HL-60 (cell line): ENCODE measurements around the gene LIPK.
A peak's percentile ranks its signal among the peaks of the same experiment; 100 is the strongest.

ENCODE experiments used
- DNase-seq, 2 experiments: peaks; one replicate each; pipeline ENCODE4 v3.0.0-alpha.2; 2010 to 2020; ENCODE audit warnings: low read depth in 1 of 2, low spot score in 1 of 2
- H3K27ac ChIP-seq: fragments of 250-450 bp; sonication (Bioruptor Pico); replicated peaks from 2 replicates; pipeline ENCODE4 v1.5.1; 2020; ENCODE audit warnings: mild to moderate bottlenecking, moderate library complexity
- H3K27me3 ChIP-seq: fragments of 250-450 bp; sonication (Bioruptor Pico); 2 replicates; pipeline ENCODE4 v1.5.1; 2021; ENCODE audit warnings: mild to moderate bottlenecking, moderate library complexity; ENCODE audit not compliant: insufficient read depth, poor library complexity, severe bottlenecking
- H3K4me3 ChIP-seq: replicated peaks from 2 replicates; pipeline ENCODE4 v1.5.1; 2011; ENCODE audit warnings: mild to moderate bottlenecking, control low read depth, low read length; ENCODE audit not compliant: insufficient read depth
- GABPA ChIP-seq: IDR thresholded peaks from 2 replicates; pipeline ENCODE4 v1.6.1; 2012; ENCODE audit warnings: low read depth
- POLR2AphosphoS5 ChIP-seq: IDR thresholded peaks from 2 replicates; pipeline ENCODE4 v1.6.1; 2012; ENCODE audit warnings: low read depth
- SPI1 ChIP-seq: IDR thresholded peaks from 2 replicates; pipeline ENCODE4 v1.6.1; 2012; ENCODE audit warnings: low read depth, mild to moderate bottlenecking, borderline replicate concordance
- TF ChIP-seq, protein P1 (sequence below): IDR thresholded peaks from 2 replicates; pipeline ENCODE4 v1.6.1; 2012; ENCODE audit warnings: low read depth; ENCODE audit not compliant: insufficient replicate concordance
- TF ChIP-seq, protein P2 (sequence below): IDR thresholded peaks from one replicate; pipeline ENCODE4 v1.5.1; 2011; ENCODE audit warnings: low read length, control low read depth, inconsistent platforms; ENCODE audit not compliant: insufficient read depth

LIPK gene

DNA sequence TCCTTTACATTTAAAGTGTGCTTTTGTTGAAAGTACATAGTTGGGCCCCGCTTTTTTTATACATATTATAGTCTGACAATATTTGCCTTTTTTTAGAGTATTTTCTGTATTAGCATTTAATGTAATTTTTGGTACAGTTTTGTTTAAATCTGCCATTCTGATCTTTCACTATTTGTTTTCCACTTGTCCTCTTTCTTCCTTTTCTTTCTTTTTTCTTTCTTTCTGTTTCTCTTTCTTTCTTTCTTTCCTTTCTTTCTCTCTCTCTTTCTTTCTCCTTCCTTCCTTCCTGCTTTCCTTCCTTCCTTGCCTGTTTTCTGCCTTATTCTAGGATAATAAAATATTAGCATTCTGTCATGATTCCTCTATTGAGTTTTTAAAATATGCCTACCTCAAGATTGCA, 9.5 kb downstream of the LIPK start:
- TF ChIP-seq GABPA, result no peak
- no peak for TF ChIP-seq SPI1
- TF ChIP-seq, protein P1, sequence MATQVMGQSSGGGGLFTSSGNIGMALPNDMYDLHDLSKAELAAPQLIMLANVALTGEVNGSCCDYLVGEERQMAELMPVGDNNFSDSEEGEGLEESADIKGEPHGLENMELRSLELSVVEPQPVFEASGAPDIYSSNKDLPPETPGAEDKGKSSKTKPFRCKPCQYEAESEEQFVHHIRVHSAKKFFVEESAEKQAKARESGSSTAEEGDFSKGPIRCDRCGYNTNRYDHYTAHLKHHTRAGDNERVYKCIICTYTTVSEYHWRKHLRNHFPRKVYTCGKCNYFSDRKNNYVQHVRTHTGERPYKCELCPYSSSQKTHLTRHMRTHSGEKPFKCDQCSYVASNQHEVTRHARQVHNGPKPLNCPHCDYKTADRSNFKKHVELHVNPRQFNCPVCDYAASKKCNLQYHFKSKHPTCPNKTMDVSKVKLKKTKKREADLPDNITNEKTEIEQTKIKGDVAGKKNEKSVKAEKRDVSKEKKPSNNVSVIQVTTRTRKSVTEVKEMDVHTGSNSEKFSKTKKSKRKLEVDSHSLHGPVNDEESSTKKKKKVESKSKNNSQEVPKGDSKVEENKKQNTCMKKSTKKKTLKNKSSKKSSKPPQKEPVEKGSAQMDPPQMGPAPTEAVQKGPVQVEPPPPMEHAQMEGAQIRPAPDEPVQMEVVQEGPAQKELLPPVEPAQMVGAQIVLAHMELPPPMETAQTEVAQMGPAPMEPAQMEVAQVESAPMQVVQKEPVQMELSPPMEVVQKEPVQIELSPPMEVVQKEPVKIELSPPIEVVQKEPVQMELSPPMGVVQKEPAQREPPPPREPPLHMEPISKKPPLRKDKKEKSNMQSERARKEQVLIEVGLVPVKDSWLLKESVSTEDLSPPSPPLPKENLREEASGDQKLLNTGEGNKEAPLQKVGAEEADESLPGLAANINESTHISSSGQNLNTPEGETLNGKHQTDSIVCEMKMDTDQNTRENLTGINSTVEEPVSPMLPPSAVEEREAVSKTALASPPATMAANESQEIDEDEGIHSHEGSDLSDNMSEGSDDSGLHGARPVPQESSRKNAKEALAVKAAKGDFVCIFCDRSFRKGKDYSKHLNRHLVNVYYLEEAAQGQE, result no peak
- no peak for TF ChIP-seq POLR2AphosphoS5
- TF ChIP-seq, protein P2, sequence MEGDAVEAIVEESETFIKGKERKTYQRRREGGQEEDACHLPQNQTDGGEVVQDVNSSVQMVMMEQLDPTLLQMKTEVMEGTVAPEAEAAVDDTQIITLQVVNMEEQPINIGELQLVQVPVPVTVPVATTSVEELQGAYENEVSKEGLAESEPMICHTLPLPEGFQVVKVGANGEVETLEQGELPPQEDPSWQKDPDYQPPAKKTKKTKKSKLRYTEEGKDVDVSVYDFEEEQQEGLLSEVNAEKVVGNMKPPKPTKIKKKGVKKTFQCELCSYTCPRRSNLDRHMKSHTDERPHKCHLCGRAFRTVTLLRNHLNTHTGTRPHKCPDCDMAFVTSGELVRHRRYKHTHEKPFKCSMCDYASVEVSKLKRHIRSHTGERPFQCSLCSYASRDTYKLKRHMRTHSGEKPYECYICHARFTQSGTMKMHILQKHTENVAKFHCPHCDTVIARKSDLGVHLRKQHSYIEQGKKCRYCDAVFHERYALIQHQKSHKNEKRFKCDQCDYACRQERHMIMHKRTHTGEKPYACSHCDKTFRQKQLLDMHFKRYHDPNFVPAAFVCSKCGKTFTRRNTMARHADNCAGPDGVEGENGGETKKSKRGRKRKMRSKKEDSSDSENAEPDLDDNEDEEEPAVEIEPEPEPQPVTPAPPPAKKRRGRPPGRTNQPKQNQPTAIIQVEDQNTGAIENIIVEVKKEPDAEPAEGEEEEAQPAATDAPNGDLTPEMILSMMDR, result no peak
- DNase-seq, result no peak
- Histone ChIP-seq H3K27me3 (no peaks in the 10 kb centered on the region), H3K27ac (no peak overlapping the region), H3K4me3 (no peak overlapping the region)

DNA sequence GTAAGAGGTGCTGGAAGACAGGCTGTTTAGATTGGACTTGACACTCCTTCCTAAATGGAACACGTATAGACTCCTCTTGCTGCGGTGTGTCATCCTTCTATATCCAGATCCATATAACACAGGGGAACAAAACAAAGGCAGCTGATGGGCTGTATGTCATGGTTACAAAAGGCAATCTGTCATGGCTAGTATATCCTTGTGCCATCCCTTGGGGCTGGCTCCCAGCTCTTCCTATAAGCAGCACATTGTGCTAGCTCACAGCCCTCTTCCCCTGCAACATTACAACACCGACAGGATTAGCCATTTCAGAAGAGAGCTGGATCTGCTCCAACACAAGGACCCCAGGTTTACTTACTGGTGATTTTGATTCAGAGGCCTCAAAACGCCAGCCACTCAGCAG, 15.3 kb downstream of the LIPK start:
- H3K27me3 ChIP-seq, result no peaks in the 10 kb centered on the region
- DNase-seq, result no peak
- H3K27ac ChIP-seq, result no peak overlapping the region
- TF ChIP-seq POLR2AphosphoS5, result no peak
- TF ChIP-seq GABPA, result no peak
- no peak for TF ChIP-seq SPI1
- TF ChIP-seq, protein P2, result no peak
- TF ChIP-seq, protein P1, result no peak
- no peak overlapping the region for H3K4me3 ChIP-seq

DNA sequence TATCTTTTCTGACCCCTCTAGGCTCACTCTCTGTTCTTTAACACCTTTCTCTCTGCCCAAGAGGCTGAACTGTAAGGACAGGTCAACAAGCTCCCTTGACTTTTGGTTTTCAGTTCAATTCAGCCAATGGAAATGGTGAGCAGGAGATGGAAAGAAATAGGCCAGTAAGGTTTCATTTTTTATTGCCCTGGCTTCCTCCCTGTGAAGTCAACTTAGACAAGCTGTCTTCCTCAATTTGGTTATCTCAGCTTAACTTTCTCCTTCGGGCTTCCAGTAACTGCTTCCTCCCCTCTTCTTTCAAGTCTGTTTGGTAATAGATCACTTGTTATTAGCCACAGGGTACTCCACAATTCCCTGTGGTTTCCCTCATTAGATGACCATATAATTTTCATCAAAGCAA, 19.7 kb downstream of the LIPK start:
- no peaks in the 10 kb centered on the region for H3K27me3 ChIP-seq
- H3K4me3 ChIP-seq, result no peak overlapping the region
- no peak overlapping the region for H3K27ac ChIP-seq
- DNase-seq, result no peak
- TF ChIP-seq GABPA (no peak), SPI1 (peak; percentile 85)
- TF ChIP-seq, protein P2, result no peak
- TF ChIP-seq, protein P1, result no peak
